HL-60 (cell line): ENCODE data around the gene TCHH.

ENCODE experiments used
- DNase-seq, 2 experiments: peaks; one replicate each; pipeline ENCODE4 v3.0.0-alpha.2; 2010 to 2020; ENCODE audit warnings: low read depth in 1 of 2, low spot score in 1 of 2
- H3K27ac ChIP-seq: fragments of 250-450 bp; sonication (Bioruptor Pico); replicated peaks from 2 replicates; pipeline ENCODE4 v1.5.1; 2020; ENCODE audit warnings: mild to moderate bottlenecking, moderate library complexity
- H3K27me3 ChIP-seq: fragments of 250-450 bp; sonication (Bioruptor Pico); 2 replicates; pipeline ENCODE4 v1.5.1; 2021; ENCODE audit warnings: mild to moderate bottlenecking, moderate library complexity; ENCODE audit not compliant: insufficient read depth, poor library complexity, severe bottlenecking
- H3K4me3 ChIP-seq: replicated peaks from 2 replicates; pipeline ENCODE4 v1.5.1; 2011; ENCODE audit warnings: mild to moderate bottlenecking, control low read depth, low read length; ENCODE audit not compliant: insufficient read depth
- CTCF ChIP-seq: IDR thresholded peaks from one replicate; pipeline ENCODE4 v1.5.1; 2011; ENCODE audit warnings: low read length, control low read depth, inconsistent platforms; ENCODE audit not compliant: insufficient read depth
- GABPA ChIP-seq: IDR thresholded peaks from 2 replicates; pipeline ENCODE4 v1.6.1; 2012; ENCODE audit warnings: low read depth
- POLR2AphosphoS5 ChIP-seq: IDR thresholded peaks from 2 replicates; pipeline ENCODE4 v1.6.1; 2012; ENCODE audit warnings: low read depth
- REST ChIP-seq: IDR thresholded peaks from 2 replicates; pipeline ENCODE4 v1.6.1; 2012; ENCODE audit warnings: low read depth; ENCODE audit not compliant: insufficient replicate concordance
- SPI1 ChIP-seq: IDR thresholded peaks from 2 replicates; pipeline ENCODE4 v1.6.1; 2012; ENCODE audit warnings: low read depth, mild to moderate bottlenecking, borderline replicate concordance

The TCHH gene

DNA sequence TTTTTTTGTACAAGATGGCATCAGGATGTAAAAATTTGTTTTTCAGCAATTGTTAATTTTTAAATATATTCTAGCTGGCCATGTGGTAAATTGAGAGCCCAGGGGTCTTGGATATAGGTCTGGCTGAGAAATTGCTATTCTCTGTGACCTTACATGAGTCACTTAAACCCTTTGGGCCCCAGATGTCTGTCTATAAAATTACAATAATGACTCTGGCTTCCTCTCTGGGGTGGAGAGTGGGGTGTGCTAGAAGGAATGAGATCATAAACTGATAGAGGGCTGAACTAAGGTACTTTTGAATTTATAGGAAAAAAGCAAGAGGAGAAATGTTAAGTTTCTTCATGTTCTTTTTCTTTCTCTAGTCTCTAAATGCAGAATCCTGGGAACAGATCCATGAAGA, 12.4 kb upstream of the TCHH start:
- Histone ChIP-seq H3K4me3 (no peak overlapping the region), H3K27me3 (peaks cover 7% of the 10 kb centered on the region), H3K27ac (no peak overlapping the region)
- TF ChIP-seq CTCF (no peak), POLR2AphosphoS5 (no peak)
- no peak for DNase-seq

DNA sequence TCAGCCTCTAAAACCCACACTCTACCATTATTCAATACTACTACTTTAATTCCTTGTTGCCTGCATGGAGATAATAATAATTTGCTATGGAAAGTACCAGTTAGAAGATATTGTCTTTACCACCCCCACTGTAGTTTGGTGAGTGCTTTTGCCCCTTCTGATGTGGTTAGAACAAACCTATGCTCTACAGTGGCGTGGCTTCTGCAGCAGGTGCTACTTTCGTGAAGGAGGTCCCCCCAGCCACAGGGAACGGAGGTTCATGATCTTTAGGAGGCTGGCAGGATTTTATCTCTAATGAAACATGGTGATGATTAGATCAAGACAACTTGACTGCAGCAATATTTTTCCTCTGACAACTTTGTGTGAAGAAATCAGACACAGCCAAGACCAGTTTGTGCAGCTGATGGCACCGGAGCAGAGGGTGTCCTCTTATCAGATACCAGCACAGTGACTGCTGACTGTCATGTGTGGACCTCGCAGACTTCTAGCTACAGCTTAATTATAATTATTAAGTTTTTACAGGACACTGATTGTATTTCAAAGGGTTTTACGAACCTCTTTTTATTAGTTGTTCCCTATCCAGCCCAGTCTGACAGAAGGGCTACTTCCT, 10.7 kb upstream of the TCHH start:
- Histone ChIP-seq H3K27me3 (peaks cover 7% of the 10 kb centered on the region), H3K4me3 (no peak overlapping the region), H3K27ac (no peak overlapping the region)
- TF ChIP-seq REST (no peak), SPI1 (no peak), CTCF (no peak), GABPA (no peak), POLR2AphosphoS5 (no peak)
- DNase-seq = no peak

GRCh38 chr1:152118915-152119314, 3.7 kb upstream of the TCHH start:
- H3K27ac ChIP-seq = no peak overlapping the region
- peak in 1 of 2 experiments; percentile 44 for DNase-seq
- no peak overlapping the region for H3K4me3 ChIP-seq
- TF ChIP-seq POLR2AphosphoS5 (no peak), CTCF (no peak), SPI1 (peak; percentile 85), GABPA (no peak), REST (no peak)
- peaks cover 16% of the 10 kb centered on the region for H3K27me3 ChIP-seq

DNA sequence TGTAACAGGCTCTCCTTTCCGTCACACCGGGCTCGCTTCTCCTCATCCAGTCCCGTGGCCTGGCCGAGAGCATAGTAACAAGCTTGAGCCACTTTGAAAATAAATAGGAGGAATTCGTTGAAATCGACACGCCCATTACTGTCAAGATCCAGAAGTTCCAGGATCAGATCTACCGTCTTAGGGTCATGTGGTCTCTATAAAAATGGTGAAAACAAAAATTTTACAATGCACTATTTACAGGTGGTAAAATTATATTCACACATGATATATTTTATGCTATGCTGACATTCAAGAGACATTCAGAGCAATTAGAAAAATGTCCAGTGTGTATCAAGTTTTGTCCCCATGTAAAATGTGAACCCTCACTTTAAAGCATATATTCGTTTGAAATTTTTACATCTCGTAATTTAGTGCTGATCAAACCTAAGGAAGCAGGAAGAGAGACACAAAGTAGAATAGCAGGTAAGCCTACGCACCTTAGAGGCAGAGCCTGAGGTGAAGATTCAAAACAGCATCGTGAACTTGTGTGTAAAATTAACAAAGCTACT, 2.3 kb downstream of the TCHH start:
- no peak for TF ChIP-seq POLR2AphosphoS5
- TF ChIP-seq GABPA = no peak
- TF ChIP-seq REST = no peak
- no peak for TF ChIP-seq CTCF
- TF ChIP-seq SPI1 = no peak
- Histone ChIP-seq H3K4me3 (no peak overlapping the region), H3K27ac (no peak overlapping the region), H3K27me3 (peaks cover 47% of the 10 kb centered on the region)
- DNase-seq = no peak
